SU-DHL-6 (cell line): ENCODE results near the gene PTGER4.

Experiments
- H2AFZ ChIP-seq: fragments of 200-600 bp; sonication (generic); 2 replicates; pipeline ENCODE4 v1.6.1; 2014; ENCODE audit warnings: low read depth, mild to moderate bottlenecking, moderate library complexity, mixed read lengths, antibody characterized with exemption, low read length; ENCODE audit not compliant: severe bottlenecking
- H3F3A ChIP-seq: fragments of 200-600 bp; shearing (Covaris generic); 2 replicates; pipeline ENCODE4 v1.6.0; 2016; ENCODE audit warnings: antibody characterized with exemption, mild to moderate bottlenecking; ENCODE audit not compliant: insufficient read depth
- H3K27ac ChIP-seq: fragments of 200-600 bp; sonication (generic); 2 replicates; pipeline ENCODE4 v1.5.1; 2016; ENCODE audit warnings: low read depth, mild to moderate bottlenecking, low read length, moderate library complexity, mixed read lengths
- H3K27me3 ChIP-seq: fragments of 200-600 bp; sonication (generic), shearing (Covaris generic); 2 replicates; pipeline ENCODE4 v1.6.0; 2014; ENCODE audit warnings: mild to moderate bottlenecking, low read length
- H3K36me3 ChIP-seq: fragments of 200-600 bp; sonication (generic); 2 replicates; pipeline ENCODE4 v1.6.1; 2014; ENCODE audit warnings: mild to moderate bottlenecking, low read length, mixed read lengths
- H3K4me2 ChIP-seq: fragments of 300-600, 200-600 bp; shearing (Covaris generic), sonication (generic); 2 replicates; pipeline ENCODE4 v1.6.0; 2014; ENCODE audit warnings: low read length, low read depth, mild to moderate bottlenecking; ENCODE audit not compliant: poor library complexity, severe bottlenecking
- H3K4me3 ChIP-seq: fragments of 200-600 bp; sonication (generic); 2 replicates; pipeline ENCODE4 v1.5.1; 2014; ENCODE audit warnings: antibody characterized with exemption, low read length, mild to moderate bottlenecking, mixed read lengths; ENCODE audit not compliant: insufficient read depth, poor library complexity, severe bottlenecking
- H3K79me2 ChIP-seq: fragments of 200-600 bp; sonication (generic); 2 replicates; pipeline ENCODE4 v1.6.1; 2014; ENCODE audit warnings: mild to moderate bottlenecking, low read length, moderate library complexity; ENCODE audit not compliant: insufficient read depth
- H3K9ac ChIP-seq: fragments of 200-600 bp; sonication (generic); 2 replicates; pipeline ENCODE4 v1.7.0; 2014; ENCODE audit warnings: mild to moderate bottlenecking, low read length
- H3K9me2 ChIP-seq: fragments of 200-600 bp; sonication (generic); replicated peaks from 2 replicates; pipeline ENCODE4 v1.6.1; 2014; ENCODE audit warnings: low read length; ENCODE audit not compliant: insufficient read depth
- H3K9me3 ChIP-seq: fragments of 200-600 bp; sonication (generic); 2 replicates; pipeline ENCODE4 v1.6.1; 2014; ENCODE audit warnings: low read length, mixed read lengths; ENCODE audit not compliant: insufficient read depth
- H4K20me1 ChIP-seq: fragments of 200-600 bp; sonication (generic); 2 replicates; pipeline ENCODE4 v1.6.1; 2014; ENCODE audit warnings: low read depth, mild to moderate bottlenecking, antibody characterized with exemption, low read length, moderate library complexity, mixed read lengths
- CTCF ChIP-seq: fragments of 200-600 bp; sonication (generic); IDR thresholded peaks from one replicate; pipeline ENCODE4 v1.5.1; 2017; ENCODE audit warnings: antibody characterized with exemption, mild to moderate bottlenecking, low read length, moderate library complexity; ENCODE audit not compliant: insufficient read depth, poor library complexity, severe bottlenecking
- EZH2phosphoT487 ChIP-seq: fragments of 200-600 bp; sonication (generic), shearing (Covaris generic); conservative IDR thresholded peaks from 2 replicates; pipeline ENCODE4 v1.6.1; 2018; ENCODE audit warnings: mild to moderate bottlenecking, antibody characterized with exemption, low read length, moderate library complexity, mixed read lengths

PTGER4 gene

GRCh38 chr5:40675396-40676133, 4.2 kb upstream of the PTGER4 start:
- no peak overlapping the region for H3K27ac ChIP-seq
- H3K9me3 ChIP-seq, result no peaks in the 10 kb centered on the region
- no peaks in the 10 kb centered on the region for H3K27me3 ChIP-seq
- no peak for TF ChIP-seq EZH2phosphoT487
- no peak for TF ChIP-seq CTCF
- no peaks in the 10 kb centered on the region for H4K20me1 ChIP-seq
- peaks cover 6% of the 10 kb centered on the region; the same call in 1 of the 2 replicates for H3F3A ChIP-seq
- H3K9me2 ChIP-seq, result no peaks in the 10 kb centered on the region
- no peak overlapping the region for H3K4me2 ChIP-seq
- H3K79me2 ChIP-seq, result no peaks in the 10 kb centered on the region
- no peak overlapping the region for H3K9ac ChIP-seq
- no peak overlapping the region for H3K4me3 ChIP-seq
- H3K36me3 ChIP-seq, result no peaks in the 10 kb centered on the region
- no peak overlapping the region for H2AFZ ChIP-seq

DNA sequence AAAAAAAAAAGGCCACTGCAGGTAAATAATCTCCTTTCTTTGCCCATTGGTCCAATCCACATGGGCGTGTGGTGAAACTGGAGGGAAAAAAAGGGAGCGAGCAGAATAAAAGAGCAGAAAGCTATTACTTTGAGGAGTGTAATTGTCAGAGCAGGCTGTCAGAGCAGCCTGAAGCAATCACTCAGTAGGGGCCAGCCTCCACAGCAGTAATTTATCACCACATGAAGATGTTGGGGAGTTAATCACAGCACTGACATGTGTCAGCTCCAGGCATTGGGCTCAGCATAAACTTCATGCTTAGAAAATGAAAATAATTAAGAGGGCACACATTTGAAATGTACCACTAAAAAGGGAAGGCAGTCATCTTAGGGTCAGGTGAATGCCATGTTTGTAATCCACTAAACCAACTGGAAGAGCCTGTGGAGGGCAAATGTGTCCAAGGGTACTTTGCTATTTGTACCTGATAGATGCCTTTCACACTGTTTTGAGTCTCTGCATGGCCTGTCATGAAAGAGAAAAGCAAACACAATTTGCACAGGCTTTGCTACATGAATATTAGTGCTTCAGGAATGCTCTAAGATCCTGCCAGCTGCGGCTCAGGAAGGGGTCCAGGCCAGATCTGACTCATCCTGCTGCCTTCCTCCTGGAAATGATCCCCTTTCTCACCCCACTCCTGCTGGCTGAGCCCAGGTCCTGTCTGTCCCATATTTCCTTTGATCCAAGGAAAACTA, 2.9 kb upstream of the PTGER4 start:
- Histone ChIP-seq H4K20me1 (no peaks in the 10 kb centered on the region), H3K27ac (no peak overlapping the region), H3K4me2 (no peak overlapping the region), H2AFZ (no peak overlapping the region), H3K9me2 (no peaks in the 10 kb centered on the region), H3K79me2 (no peaks in the 10 kb centered on the region), H3K27me3 (no peaks in the 10 kb centered on the region), H3K9ac (no peak overlapping the region), H3F3A (peaks cover 6% of the 10 kb centered on the region; the same call in 1 of the 2 replicates), H3K9me3 (no peaks in the 10 kb centered on the region), H3K4me3 (no peak overlapping the region), H3K36me3 (no peaks in the 10 kb centered on the region)
- no peak for TF ChIP-seq CTCF
- TF ChIP-seq EZH2phosphoT487, result no peak

GRCh38 chr5:40677456-40677855, 2.3 kb upstream of the PTGER4 start:
- Histone ChIP-seq H4K20me1 (no peaks in the 10 kb centered on the region), H3K4me2 (no peak overlapping the region), H3K9me2 (no peaks in the 10 kb centered on the region), H3K36me3 (no peaks in the 10 kb centered on the region), H3K4me3 (no peak overlapping the region), H3F3A (peaks cover 6% of the 10 kb centered on the region; the same call in 1 of the 2 replicates), H3K9me3 (no peaks in the 10 kb centered on the region), H3K79me2 (no peaks in the 10 kb centered on the region), H3K27ac (no peak overlapping the region), H3K9ac (no peak overlapping the region), H2AFZ (no peak overlapping the region), H3K27me3 (no peaks in the 10 kb centered on the region)
- no peak for TF ChIP-seq CTCF
